Spleen (tissue), 7 donors: ENCODE measurements around the gene CCDC107.

Experiments
- CTCF ChIP-seq, 11 experiments: fragments of 200-600 bp in 7 of 11; fragments of 450-650 bp in 4 of 11; sonication (generic) in 4 of 11; IDR thresholded peaks in 8 of 11; conservative IDR thresholded peaks in 3 of 11; 1 replicate in 7 of 11; 2 replicates in 4 of 11; pipeline versions ENCODE4 v1.4.0 to v1.8.0; 2016 to 2021; ENCODE audit warnings: antibody characterized with exemption in 11 of 11, inconsistent platforms in 4 of 11, mild to moderate bottlenecking in 1 of 11
- POLR2A ChIP-seq, 3 donors: fragments of 450-650 bp; IDR thresholded peaks; one replicate each; pipeline ENCODE4 v1.5.1; 2017; ENCODE audit warnings: antibody characterized with exemption in 3 of 3, mild to moderate bottlenecking in 1 of 3
- POLR2AphosphoS5 ChIP-seq, 3 donors: sonication (generic); formaldehyde crosslinking; IDR thresholded peaks; one replicate each; pipeline ENCODE4 v1.5.1; 2017; ENCODE audit warnings: antibody characterized with exemption in 3 of 3
- donor health status: DM: no; HTN: no; CAD: no; lungs with moderate emphysema.
- donor health status: DM: no; HTN: no; CAD: no.
- donor health status: DM: no; HTN: no; CAD: no.

GRCh38 chr9:35700942-35701341 is 42.9 kb downstream of the CCDC107 start:
- TF ChIP-seq CTCF (IDR thresholded peaks at IDR 0.05 in 8 of 11, conservative IDR thresholded peaks at IDR 0.05 in 3 of 11) (no peak), POLR2A (IDR thresholded peaks at IDR 0.05) (no peak), POLR2AphosphoS5 (IDR thresholded peaks at IDR 0.05) (no peak)
